Sigmoid colon (tissue), 3 donors: ENCODE data around the gene PNMA8B.

ENCODE experiments used
- POLR2A ChIP-seq, 2 donors: fragments of 450-650 bp; IDR thresholded peaks; one replicate each; pipeline ENCODE4 v1.6.1; 2016; ENCODE audit warnings: antibody characterized with exemption in 2 of 2, mild to moderate bottlenecking in 2 of 2, moderate library complexity in 2 of 2
- TF ChIP-seq, protein P1 (sequence below), 4 experiments: fragments of 450-650 bp in 3 of 4; fragments of 200-600 bp in 1 of 4; IDR thresholded peaks; one replicate each; pipeline ENCODE4 v1.5.1; 2016 to 2019; ENCODE audit warnings: antibody characterized with exemption in 4 of 4, mild to moderate bottlenecking in 3 of 4, moderate library complexity in 2 of 4

DNA sequence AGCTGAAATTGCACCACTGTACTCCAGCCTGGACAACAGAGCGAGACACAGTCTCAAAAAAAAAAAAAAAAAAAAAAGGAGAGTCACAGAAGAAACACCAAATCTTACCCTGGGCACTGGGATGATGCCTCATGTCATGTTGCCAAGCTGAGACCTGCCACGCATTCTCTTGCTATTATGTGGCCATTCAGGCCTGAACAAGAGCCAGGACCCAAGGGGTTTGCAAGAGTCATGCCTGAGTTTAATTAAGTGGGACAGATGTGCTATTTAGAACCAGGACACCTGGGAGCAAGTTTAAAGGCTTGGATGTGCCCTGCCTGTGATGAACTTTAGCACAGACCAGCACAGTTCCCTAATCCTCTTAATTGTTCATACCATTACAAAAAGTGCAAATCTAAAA, 34.1 kb downstream of the PNMA8B start:
- TF ChIP-seq, protein P1, sequence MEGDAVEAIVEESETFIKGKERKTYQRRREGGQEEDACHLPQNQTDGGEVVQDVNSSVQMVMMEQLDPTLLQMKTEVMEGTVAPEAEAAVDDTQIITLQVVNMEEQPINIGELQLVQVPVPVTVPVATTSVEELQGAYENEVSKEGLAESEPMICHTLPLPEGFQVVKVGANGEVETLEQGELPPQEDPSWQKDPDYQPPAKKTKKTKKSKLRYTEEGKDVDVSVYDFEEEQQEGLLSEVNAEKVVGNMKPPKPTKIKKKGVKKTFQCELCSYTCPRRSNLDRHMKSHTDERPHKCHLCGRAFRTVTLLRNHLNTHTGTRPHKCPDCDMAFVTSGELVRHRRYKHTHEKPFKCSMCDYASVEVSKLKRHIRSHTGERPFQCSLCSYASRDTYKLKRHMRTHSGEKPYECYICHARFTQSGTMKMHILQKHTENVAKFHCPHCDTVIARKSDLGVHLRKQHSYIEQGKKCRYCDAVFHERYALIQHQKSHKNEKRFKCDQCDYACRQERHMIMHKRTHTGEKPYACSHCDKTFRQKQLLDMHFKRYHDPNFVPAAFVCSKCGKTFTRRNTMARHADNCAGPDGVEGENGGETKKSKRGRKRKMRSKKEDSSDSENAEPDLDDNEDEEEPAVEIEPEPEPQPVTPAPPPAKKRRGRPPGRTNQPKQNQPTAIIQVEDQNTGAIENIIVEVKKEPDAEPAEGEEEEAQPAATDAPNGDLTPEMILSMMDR (IDR thresholded peaks at IDR 0.05) = no peak
- TF ChIP-seq POLR2A (IDR thresholded peaks at IDR 0.05) = no peak
